ENCODE results near the gene KAZN. TPM values are rescaled to one million over a fixed set of nuclear protein-coding genes. Genes with fewer than 3 reads are reported as not detected.

Gene KAZN
- polyA plus RNA-seq, 1 donor from 2014 or later: 20.6 TPM

DNA sequence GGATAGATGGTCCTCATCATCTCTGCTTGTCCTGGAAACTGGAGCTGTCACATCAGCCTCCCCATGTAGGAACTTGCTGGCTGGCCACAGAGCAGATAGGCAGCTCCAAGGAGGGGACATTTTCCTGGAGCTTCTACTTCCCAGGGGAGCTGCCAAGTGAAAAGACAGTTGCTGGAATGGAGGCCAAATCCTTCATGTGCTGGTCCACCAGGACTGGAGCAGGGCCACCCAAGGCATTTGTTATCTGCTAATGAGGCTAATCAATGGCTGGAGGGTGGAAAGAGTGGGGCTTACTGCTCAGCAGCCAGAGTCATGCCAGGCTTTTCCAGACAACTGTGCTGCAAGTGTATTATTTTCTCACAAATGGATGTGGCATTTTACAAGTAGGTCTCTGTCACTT lies 22.5 kb downstream of the KAZN start:
- Histone ChIP-seq H4K20me1 (ENCODE audit: insufficient read depth) (no peaks in the 10 kb centered on the region), H3K36me3 (ENCODE audit: insufficient read depth, low read length) (peaks cover 2% of the 10 kb centered on the region), H3K4me2 (ENCODE audit: low read length) (no peak overlapping the region), H3K79me2 (replicated peaks; ENCODE audit: insufficient read depth, low read length) (peaks cover 38% of the 10 kb centered on the region), H3K4me3 (ENCODE audit: low read length) (no peak overlapping the region), H3F3A (ENCODE audit: insufficient read depth, low read length, poor library complexity, severe bottlenecking) (peaks cover 6% of the 10 kb centered on the region), H2AFZ (ENCODE audit: low read depth, low read length) (no peak overlapping the region), H3K9ac (ENCODE audit: low read length) (no peak overlapping the region), H3K27ac (ENCODE audit: low read length) (no peak overlapping the region), H3K9me2 (ENCODE audit: insufficient read depth, low read length) (no peaks in the 10 kb centered on the region), H3K9me3 (ENCODE audit: low read length) (peaks cover 3% of the 10 kb centered on the region), H3K27me3 (ENCODE audit: insufficient read depth, low read depth, low read length) (no peaks in the 10 kb centered on the region)
- TF ChIP-seq TAF1 (IDR thresholded peaks at IDR 0.05; ENCODE audit: low read depth) (no peak), SMC3 (conservative IDR thresholded peaks at IDR 0.05; ENCODE audit: poor library complexity) (no peak), RAD21 (conservative IDR thresholded peaks at IDR 0.05) (no peak), MXI1 (conservative IDR thresholded peaks at IDR 0.05; ENCODE audit: poor library complexity, severe bottlenecking) (no peak), POLR2AphosphoS5 (IDR thresholded peaks at IDR 0.05) (no peak), EZH2 (IDR thresholded peaks at IDR 0.05; ENCODE audit: borderline replicate concordance, insufficient read depth, low read length, poor library complexity, severe bottlenecking) (no peak), EP300 (conservative IDR thresholded peaks at IDR 0.05; ENCODE audit: poor library complexity, severe bottlenecking) (no peak)
- TF ChIP-seq, protein P1, sequence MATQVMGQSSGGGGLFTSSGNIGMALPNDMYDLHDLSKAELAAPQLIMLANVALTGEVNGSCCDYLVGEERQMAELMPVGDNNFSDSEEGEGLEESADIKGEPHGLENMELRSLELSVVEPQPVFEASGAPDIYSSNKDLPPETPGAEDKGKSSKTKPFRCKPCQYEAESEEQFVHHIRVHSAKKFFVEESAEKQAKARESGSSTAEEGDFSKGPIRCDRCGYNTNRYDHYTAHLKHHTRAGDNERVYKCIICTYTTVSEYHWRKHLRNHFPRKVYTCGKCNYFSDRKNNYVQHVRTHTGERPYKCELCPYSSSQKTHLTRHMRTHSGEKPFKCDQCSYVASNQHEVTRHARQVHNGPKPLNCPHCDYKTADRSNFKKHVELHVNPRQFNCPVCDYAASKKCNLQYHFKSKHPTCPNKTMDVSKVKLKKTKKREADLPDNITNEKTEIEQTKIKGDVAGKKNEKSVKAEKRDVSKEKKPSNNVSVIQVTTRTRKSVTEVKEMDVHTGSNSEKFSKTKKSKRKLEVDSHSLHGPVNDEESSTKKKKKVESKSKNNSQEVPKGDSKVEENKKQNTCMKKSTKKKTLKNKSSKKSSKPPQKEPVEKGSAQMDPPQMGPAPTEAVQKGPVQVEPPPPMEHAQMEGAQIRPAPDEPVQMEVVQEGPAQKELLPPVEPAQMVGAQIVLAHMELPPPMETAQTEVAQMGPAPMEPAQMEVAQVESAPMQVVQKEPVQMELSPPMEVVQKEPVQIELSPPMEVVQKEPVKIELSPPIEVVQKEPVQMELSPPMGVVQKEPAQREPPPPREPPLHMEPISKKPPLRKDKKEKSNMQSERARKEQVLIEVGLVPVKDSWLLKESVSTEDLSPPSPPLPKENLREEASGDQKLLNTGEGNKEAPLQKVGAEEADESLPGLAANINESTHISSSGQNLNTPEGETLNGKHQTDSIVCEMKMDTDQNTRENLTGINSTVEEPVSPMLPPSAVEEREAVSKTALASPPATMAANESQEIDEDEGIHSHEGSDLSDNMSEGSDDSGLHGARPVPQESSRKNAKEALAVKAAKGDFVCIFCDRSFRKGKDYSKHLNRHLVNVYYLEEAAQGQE (IDR thresholded peaks at IDR 0.05; ENCODE audit: borderline replicate concordance): no peak
- TF ChIP-seq, protein P2, sequence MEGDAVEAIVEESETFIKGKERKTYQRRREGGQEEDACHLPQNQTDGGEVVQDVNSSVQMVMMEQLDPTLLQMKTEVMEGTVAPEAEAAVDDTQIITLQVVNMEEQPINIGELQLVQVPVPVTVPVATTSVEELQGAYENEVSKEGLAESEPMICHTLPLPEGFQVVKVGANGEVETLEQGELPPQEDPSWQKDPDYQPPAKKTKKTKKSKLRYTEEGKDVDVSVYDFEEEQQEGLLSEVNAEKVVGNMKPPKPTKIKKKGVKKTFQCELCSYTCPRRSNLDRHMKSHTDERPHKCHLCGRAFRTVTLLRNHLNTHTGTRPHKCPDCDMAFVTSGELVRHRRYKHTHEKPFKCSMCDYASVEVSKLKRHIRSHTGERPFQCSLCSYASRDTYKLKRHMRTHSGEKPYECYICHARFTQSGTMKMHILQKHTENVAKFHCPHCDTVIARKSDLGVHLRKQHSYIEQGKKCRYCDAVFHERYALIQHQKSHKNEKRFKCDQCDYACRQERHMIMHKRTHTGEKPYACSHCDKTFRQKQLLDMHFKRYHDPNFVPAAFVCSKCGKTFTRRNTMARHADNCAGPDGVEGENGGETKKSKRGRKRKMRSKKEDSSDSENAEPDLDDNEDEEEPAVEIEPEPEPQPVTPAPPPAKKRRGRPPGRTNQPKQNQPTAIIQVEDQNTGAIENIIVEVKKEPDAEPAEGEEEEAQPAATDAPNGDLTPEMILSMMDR (IDR thresholded peaks at IDR 0.05; ENCODE audit: poor library complexity, severe bottlenecking): no peak

DNA sequence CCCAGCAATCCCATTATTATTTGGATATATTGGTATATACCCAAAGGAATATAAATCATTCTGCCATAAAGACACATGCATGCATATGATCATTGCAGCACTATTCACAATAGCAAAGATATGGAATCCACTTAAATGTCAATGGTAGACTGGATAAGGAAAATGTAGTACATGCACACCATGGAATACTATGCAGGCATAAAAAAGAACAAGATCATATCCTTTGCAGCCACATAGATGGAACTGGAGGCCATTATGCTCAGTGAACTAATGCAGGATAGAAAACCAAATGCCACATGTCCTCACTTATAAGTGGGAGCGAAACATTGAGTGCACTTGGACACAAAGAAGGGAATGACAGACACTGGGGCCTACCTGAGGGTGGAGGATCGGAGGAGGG lies 24.6 kb downstream of the KAZN start:
- H3F3A ChIP-seq (ENCODE audit: insufficient read depth, low read length, poor library complexity, severe bottlenecking): peaks cover 12% of the 10 kb centered on the region
- TF ChIP-seq, protein P2 (IDR thresholded peaks at IDR 0.05; ENCODE audit: poor library complexity, severe bottlenecking): no peak
- TF ChIP-seq, protein P1 (IDR thresholded peaks at IDR 0.05; ENCODE audit: borderline replicate concordance): no peak
- no peak for TF ChIP-seq POLR2AphosphoS5 (IDR thresholded peaks at IDR 0.05)
- no peak for TF ChIP-seq RAD21 (conservative IDR thresholded peaks at IDR 0.05)
- H3K79me2 ChIP-seq (replicated peaks; ENCODE audit: insufficient read depth, low read length): peaks cover 30% of the 10 kb centered on the region
- no peaks in the 10 kb centered on the region for H3K27me3 ChIP-seq (ENCODE audit: insufficient read depth, low read depth, low read length)
- H3K9ac ChIP-seq (ENCODE audit: low read length): no peak overlapping the region
- H3K36me3 ChIP-seq (ENCODE audit: insufficient read depth, low read length): no peaks in the 10 kb centered on the region
- H3K4me3 ChIP-seq (ENCODE audit: low read length): no peak overlapping the region
- H3K4me2 ChIP-seq (ENCODE audit: low read length): no peak overlapping the region
- H3K9me2 ChIP-seq (ENCODE audit: insufficient read depth, low read length): no peaks in the 10 kb centered on the region
- no peaks in the 10 kb centered on the region for H4K20me1 ChIP-seq (ENCODE audit: insufficient read depth)
- H3K27ac ChIP-seq (ENCODE audit: low read length): no peak overlapping the region
- no peak overlapping the region for H2AFZ ChIP-seq (ENCODE audit: low read depth, low read length)
- peaks cover 3% of the 10 kb centered on the region for H3K9me3 ChIP-seq (ENCODE audit: low read length)
